Gastrocnemius medialis (tissue), 4 donors: ENCODE results near the gene CBX8. TPM values are rescaled to one million over a fixed set of nuclear protein-coding genes. Genes with fewer than 3 reads are reported as not detected.

Experiments used
- ATAC-seq, 2 donors: fragments of 150-250 bp; one replicate each; pipeline ENCODE4 v1.9.1; 2016
- DNase-seq, 2 donors: peaks; one replicate each; pipeline ENCODE4 v3.0.0-alpha.2; 2019
- H3K27ac ChIP-seq, 4 donors: fragments of 200-600 bp; sonication (generic); 1 replicate in 1 of 4; 2 replicates in 3 of 4; pipeline ENCODE4 v1.5.1; 2016 to 2018; ENCODE audit warnings: mild to moderate bottlenecking in 2 of 4, moderate library complexity in 1 of 4
- H3K27me3 ChIP-seq, 3 donors: fragments of 200-600 bp; sonication (generic) in 2 of 3; 1 replicate in 1 of 3; 2 replicates in 2 of 3; pipeline versions ENCODE4 v1.5.1 to v1.6.0; 2016 to 2019; ENCODE audit warnings: mild to moderate bottlenecking in 1 of 3, moderate library complexity in 1 of 3
- H3K36me3 ChIP-seq, 2 donors: fragments of 200-600 bp; sonication (generic) in 1 of 2; one replicate each; pipeline ENCODE4 v1.5.1; 2017 to 2018
- H3K4me1 ChIP-seq, 2 donors: fragments of 200-600 bp; sonication (generic) in 1 of 2; one replicate each; pipeline ENCODE4 v1.5.1; 2016 to 2017; ENCODE audit warnings: mild to moderate bottlenecking in 2 of 2
- H3K4me3 ChIP-seq, 4 donors: fragments of 200-600 bp; sonication (generic) in 3 of 4; 1 replicate in 1 of 4; 2 replicates in 3 of 4; pipeline ENCODE4 v1.5.1; 2016 to 2019; ENCODE audit warnings: mild to moderate bottlenecking in 2 of 4
- H3K9me3 ChIP-seq, 3 donors: fragments of 200-600 bp; sonication (generic) in 2 of 3; 1 replicate in 1 of 3; 2 replicates in 2 of 3; pipeline ENCODE4 v1.5.1; 2016 to 2019
- CTCF ChIP-seq, 5 experiments: fragments of 450-650 bp in 3 of 5; fragments of 200-600 bp in 2 of 5; sonication (generic) in 2 of 5; IDR thresholded peaks in 4 of 5; conservative IDR thresholded peaks in 1 of 5; 1 replicate in 4 of 5; 2 replicates in 1 of 5; pipeline ENCODE4 v1.5.1; 2016 to 2019; ENCODE audit warnings: antibody characterized with exemption in 5 of 5, mild to moderate bottlenecking in 3 of 5, moderate library complexity in 3 of 5
- POLR2A ChIP-seq, 2 donors: fragments of 450-650 bp; IDR thresholded peaks; one replicate each; pipeline ENCODE4 v1.6.1; 2017; ENCODE audit warnings: antibody characterized with exemption in 2 of 2, mild to moderate bottlenecking in 2 of 2, moderate library complexity in 2 of 2
- in situ Hi-C, 4 donors: fragments of 200-750 bp; cut with MboI; loops; one replicate each; pipeline versions ENCODE4 v1.15.0 to v1.8.0; 2017; ENCODE audit warnings: low sequenced_read_pairs in 4 of 4
- intact Hi-C: fragments of 100-400 bp; cut with DNase I; formaldehyde crosslinking; loops from one replicate; pipeline ENCODE4 v1.15.1; 2023; ENCODE audit warnings: low total_unique reads
- total RNA-seq, 4 donors: library from RNA; depleted of rRNA; stranded (reverse); fragments of >200 nt; gene quantifications; one replicate each; pipeline versions ENCODE4 v1.1.0 to v1.2.3, GENCODE V29; 2016

CBX8 gene
- total RNA-seq, 4 donors from 2014 or later: 0.18 to 0.94 (median 0.49) TPM; not detected in 1

- Histone ChIP-seq H3K27me3 (peaks cover 58 to 72% (median 63%) of the 10 kb centered on the region in 3 donors), H3K36me3 (no peaks in the 10 kb centered on the region), H3K27ac (no peak overlapping the region), H3K4me1 (no peaks in the 10 kb centered on the region), H3K4me3 (no peak overlapping the region), H3K9me3 (no peaks in the 10 kb centered on the region)
- ATAC-seq (no peak), DNase-seq (no peak)
- TF ChIP-seq POLR2A (IDR thresholded peaks at IDR 0.05) (no peak), CTCF (IDR thresholded peaks at IDR 0.05 in 4 of 5, conservative IDR thresholded peaks at IDR 0.05 in 1 of 5) (no peak)
- in situ Hi-C loops: no loop called here
- intact Hi-C loops: no loop called here
These were observed 44.7 kb downstream of the CBX8 start for GRCh38 chr17:79752175-79752574.

- TF ChIP-seq POLR2A (IDR thresholded peaks at IDR 0.05) (no peak), CTCF (IDR thresholded peaks at IDR 0.05 in 4 of 5, conservative IDR thresholded peaks at IDR 0.05 in 1 of 5) (no peak)
- no peaks in the 10 kb centered on the region for H3K36me3 ChIP-seq
- H3K27ac ChIP-seq: no peak overlapping the region
- intact Hi-C loops (no loop called here), in situ Hi-C loops (no loop called here)
- no peaks in the 10 kb centered on the region for H3K9me3 ChIP-seq
- ATAC-seq (no peak), DNase-seq (no peak)
- no peaks in the 10 kb centered on the region for H3K4me1 ChIP-seq
- H3K4me3 ChIP-seq: no peak overlapping the region
- peaks cover 67 to 81% (median 69%) of the 10 kb centered on the region in 3 donors for H3K27me3 ChIP-seq
These were observed 46.0 kb downstream of the CBX8 start for GRCh38 chr17:79750650-79751545.

DNA sequence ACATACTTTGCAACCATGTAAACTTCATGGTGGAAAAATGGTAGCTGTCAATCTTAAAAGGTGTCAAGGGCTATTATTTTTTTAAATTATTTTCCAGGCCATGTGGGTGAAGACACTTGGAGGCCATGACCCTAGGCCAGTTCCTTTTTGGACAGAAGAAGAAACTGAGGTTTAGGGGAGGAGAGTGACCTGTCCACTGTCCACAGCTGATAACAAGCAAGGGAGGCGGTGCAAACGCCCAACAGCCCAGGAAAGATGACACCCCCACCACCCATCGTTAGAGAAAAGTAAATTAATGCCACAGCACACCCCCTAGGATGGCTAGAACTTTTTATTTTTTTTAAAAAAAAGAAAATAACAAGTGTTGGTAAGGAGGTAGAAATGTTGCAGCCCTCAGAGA is 46.9 kb downstream of the CBX8 start:
- no peak overlapping the region for H3K4me3 ChIP-seq
- TF ChIP-seq CTCF (IDR thresholded peaks at IDR 0.05 in 4 of 5, conservative IDR thresholded peaks at IDR 0.05 in 1 of 5) (no peak), POLR2A (IDR thresholded peaks at IDR 0.05) (no peak)
- H3K4me1 ChIP-seq: no peaks in the 10 kb centered on the region
- DNase-seq (no peak), ATAC-seq (no peak)
- in situ Hi-C loops: no loop called here
- peaks cover 67 to 85% (median 75%) of the 10 kb centered on the region in 3 donors for H3K27me3 ChIP-seq
- intact Hi-C loops: no loop called here
- H3K9me3 ChIP-seq: no peaks in the 10 kb centered on the region
- H3K36me3 ChIP-seq: no peaks in the 10 kb centered on the region
- H3K27ac ChIP-seq: no peak overlapping the region

- ATAC-seq: no peak
- in situ Hi-C loops: no loop called here
- peaks cover 67 to 79% (median 75%) of the 10 kb centered on the region in 3 donors for H3K27me3 ChIP-seq
These were observed 47.6 kb downstream of the CBX8 start for GRCh38 chr17:79749156-79749815.

More at GRCh38 chr17:79749156-79749815, 47.6 kb downstream of the CBX8 start:
- H3K9me3 ChIP-seq: no peaks in the 10 kb centered on the region
- no peaks in the 10 kb centered on the region for H3K36me3 ChIP-seq
- intact Hi-C loops: no loop called here
- TF ChIP-seq POLR2A (IDR thresholded peaks at IDR 0.05) (no peak), CTCF (IDR thresholded peaks at IDR 0.05 in 4 of 5, conservative IDR thresholded peaks at IDR 0.05 in 1 of 5) (no peak)
- H3K27ac ChIP-seq: no peak overlapping the region
- no peak overlapping the region for H3K4me3 ChIP-seq
- H3K4me1 ChIP-seq: no peaks in the 10 kb centered on the region
- no peak for DNase-seq
